Ovary (tissue), 3 donors: ENCODE results near the gene WBP2.
"Not testable (repeated sequence)": the region's sequence is repeated elsewhere in the genome, so short reads cannot be mapped to it uniquely, and the experiment has no call there.

Experiments
- CTCF ChIP-seq, 3 donors: fragments of 450-650 bp in 2 of 3; fragments of 200-600 bp in 1 of 3; IDR thresholded peaks; one replicate each; pipeline versions ENCODE4 v1.5.1 to v1.8.0; 2016 to 2022; ENCODE audit warnings: antibody characterized with exemption in 3 of 3, mild to moderate bottlenecking in 1 of 3
- POLR2A ChIP-seq: fragments of 450-650 bp; IDR thresholded peaks from one replicate; pipeline ENCODE4 v1.6.1; 2017; ENCODE audit warnings: antibody characterized with exemption, mild to moderate bottlenecking, moderate library complexity
- donor health status: DM: no; HTN: no; CAD: no.

- TF ChIP-seq POLR2A; CTCF (IDR thresholded peaks at IDR 0.05): not testable (repeated sequence)
These were observed 15.1 kb upstream of the WBP2 start for GRCh38 chr17:75870228-75870627.
